ENCODE data around the gene PCNT. TPM values are rescaled to one million over a fixed set of nuclear protein-coding genes. Genes with fewer than 3 reads are reported as not detected.

Gene PCNT
- polyA plus RNA-seq, 1 experiment = 8.5 TPM

DNA sequence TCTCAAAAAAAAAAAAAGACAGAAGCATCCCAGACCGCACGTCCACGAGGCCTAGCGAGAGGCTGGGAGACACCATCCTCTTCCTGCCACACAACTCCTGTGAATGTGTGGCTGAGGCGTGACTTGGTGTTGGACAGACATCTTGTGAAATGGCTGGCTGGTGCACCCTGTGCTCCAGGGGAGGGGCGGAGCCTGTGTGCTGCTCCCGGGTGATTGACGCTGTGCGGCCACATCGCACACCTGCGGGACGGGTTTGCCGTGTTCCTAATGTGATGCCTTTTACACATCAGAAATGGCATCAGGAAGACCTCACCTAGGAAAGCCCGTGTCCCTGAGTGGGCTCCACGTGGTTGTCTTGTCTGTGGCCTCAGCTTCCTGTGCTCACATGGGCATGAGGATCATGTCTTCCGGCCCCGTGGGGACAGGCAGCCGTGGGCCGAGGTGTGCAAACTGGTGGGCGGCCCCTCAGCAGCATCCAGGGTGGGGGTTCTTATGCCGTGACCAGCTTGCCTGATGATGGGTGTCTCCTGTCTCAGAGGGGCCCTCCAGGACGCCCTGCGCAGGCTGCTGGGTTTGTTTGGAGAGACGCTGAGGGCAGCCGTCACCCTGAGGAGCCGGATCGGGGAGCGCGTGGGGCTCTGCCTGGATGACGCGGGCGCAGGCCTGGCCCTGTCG is 64.4 kb downstream of the PCNT start:
- ChIA-PET CTCF (no interaction called here), POLR2A (interaction anchor here (0.7 kb wide), 1 partner anchor 106 kb away, joined by 3 read pairs; no protein-coding TSS in a partner anchor)
- TF ChIP-seq, protein P1, sequence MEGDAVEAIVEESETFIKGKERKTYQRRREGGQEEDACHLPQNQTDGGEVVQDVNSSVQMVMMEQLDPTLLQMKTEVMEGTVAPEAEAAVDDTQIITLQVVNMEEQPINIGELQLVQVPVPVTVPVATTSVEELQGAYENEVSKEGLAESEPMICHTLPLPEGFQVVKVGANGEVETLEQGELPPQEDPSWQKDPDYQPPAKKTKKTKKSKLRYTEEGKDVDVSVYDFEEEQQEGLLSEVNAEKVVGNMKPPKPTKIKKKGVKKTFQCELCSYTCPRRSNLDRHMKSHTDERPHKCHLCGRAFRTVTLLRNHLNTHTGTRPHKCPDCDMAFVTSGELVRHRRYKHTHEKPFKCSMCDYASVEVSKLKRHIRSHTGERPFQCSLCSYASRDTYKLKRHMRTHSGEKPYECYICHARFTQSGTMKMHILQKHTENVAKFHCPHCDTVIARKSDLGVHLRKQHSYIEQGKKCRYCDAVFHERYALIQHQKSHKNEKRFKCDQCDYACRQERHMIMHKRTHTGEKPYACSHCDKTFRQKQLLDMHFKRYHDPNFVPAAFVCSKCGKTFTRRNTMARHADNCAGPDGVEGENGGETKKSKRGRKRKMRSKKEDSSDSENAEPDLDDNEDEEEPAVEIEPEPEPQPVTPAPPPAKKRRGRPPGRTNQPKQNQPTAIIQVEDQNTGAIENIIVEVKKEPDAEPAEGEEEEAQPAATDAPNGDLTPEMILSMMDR (IDR thresholded peaks at IDR 0.05; ENCODE audit: low read depth, low read length) = no peak
- Histone ChIP-seq H3K9me3 (ENCODE audit: control insufficient read depth, insufficient read depth, low read length) (no peaks in the 10 kb centered on the region; the same call in 1 of the 2 replicates), H3K4me3 (ENCODE audit: low read depth, low read length) (no peak overlapping the region), H3K27ac (ENCODE audit: low read depth, low read length) (no peak overlapping the region), H3K27me3 (ENCODE audit: control insufficient read depth, insufficient read depth, low read length) (no peaks in the 10 kb centered on the region)
- no peak for DNase-seq (ENCODE audit: low read depth, low spot score)

DNA sequence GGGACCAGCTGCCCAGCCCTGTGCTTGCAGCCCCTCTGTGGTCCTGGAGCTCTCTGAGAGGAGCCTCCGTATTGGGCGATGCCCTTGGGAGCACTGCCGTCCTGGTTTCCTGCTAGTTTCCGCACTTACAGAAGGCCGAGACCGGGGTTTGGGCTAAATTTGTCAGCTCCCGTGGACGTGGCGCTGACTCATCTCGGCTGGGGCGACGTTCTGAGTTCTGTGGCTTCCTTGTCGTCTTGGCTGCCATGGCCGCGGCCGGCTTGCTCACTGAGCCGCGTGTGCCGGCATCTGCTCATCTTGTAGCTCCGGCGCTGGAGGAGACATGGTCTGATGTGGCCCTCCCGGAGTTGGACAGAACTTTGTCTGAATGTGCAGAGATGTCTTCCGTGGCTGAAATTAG is 64.9 kb downstream of the PCNT start:
- Histone ChIP-seq H3K9me3 (ENCODE audit: control insufficient read depth, insufficient read depth, low read length) (no peaks in the 10 kb centered on the region; the same call in 1 of the 2 replicates), H3K27ac (ENCODE audit: low read depth, low read length) (no peak overlapping the region), H3K27me3 (ENCODE audit: control insufficient read depth, insufficient read depth, low read length) (no peaks in the 10 kb centered on the region), H3K4me3 (ENCODE audit: low read depth, low read length) (no peak overlapping the region)
- no peak for DNase-seq (ENCODE audit: low read depth, low spot score)
- ChIA-PET CTCF (no interaction called here), POLR2A (no interaction called here)
- TF ChIP-seq, protein P1 (IDR thresholded peaks at IDR 0.05; ENCODE audit: low read depth, low read length) = no peak

DNA sequence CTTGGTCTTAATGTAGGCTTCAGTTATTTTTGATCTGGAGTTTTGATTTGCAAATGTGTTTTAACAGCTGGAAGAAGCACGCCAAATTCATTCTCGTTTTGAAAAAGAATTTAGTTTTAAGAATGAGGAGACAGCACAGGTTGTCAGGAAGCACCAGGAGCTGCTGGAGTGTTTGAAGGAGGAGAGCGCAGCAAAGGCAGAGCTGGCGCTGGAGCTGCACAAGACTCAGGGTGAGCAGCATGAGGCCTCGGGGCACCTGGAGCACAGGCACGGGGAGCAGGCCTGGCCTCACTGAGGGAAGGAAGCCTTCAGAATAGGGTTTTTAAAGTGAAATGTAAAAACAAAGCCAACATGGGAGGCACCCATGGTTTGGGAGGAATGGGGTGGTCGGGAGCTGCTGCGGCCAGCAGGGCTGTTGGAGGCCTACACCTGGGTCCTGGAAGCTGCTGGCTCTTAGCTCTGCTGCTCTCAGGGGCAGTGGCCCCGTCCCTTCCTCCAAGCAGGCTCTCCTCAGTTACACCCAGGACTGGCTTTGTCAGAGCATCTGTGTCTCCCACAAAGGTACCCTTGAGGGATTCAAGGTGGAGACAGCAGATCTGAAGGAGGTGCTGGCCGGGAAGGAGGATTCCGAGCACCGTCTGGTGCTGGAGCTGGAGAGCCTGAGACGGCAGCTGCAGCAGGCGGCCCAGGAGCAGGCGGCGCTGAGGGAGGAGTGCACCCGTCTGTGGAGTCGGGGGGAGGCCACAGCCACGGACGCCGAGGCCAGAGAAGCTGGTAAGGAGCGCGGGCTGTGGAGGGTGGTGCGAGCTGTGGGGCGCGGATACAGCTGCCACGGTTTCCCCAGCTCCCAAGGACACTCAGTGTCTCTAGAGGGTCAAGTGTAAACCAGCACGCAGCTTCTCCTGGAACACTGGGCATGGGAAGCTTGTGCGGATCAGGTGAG is 66.9 kb downstream of the PCNT start:
- ChIA-PET CTCF (no interaction called here), POLR2A (no interaction called here)
- TF ChIP-seq, protein P1 (IDR thresholded peaks at IDR 0.05; ENCODE audit: low read depth, low read length) = no peak
- Histone ChIP-seq H3K4me3 (ENCODE audit: low read depth, low read length) (no peak overlapping the region), H3K27me3 (ENCODE audit: control insufficient read depth, insufficient read depth, low read length) (no peaks in the 10 kb centered on the region), H3K9me3 (ENCODE audit: control insufficient read depth, insufficient read depth, low read length) (no peaks in the 10 kb centered on the region; the same call in 1 of the 2 replicates), H3K27ac (ENCODE audit: low read depth, low read length) (no peak overlapping the region)
- DNase-seq (ENCODE audit: low read depth, low spot score) = no peak

DNA sequence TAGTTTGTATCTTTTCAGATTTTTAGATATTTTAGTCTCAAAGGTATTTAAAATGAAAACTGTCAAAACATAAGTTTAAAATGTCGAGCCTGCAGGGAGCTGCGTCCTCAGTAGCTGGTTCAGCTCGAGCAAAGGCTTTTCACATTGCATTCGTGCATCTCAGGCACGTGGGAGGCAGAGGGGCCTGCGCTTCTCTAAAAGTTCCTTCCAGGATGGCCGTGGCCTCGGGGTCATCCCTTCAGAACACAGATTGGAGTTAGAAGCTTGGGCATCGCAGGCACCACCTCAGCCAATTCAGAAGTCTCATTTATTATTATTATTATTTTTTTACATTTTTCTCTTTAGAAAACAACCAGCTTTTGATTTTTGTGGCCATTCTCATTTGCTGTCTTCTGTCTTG is 67.8 kb downstream of the PCNT start:
- Histone ChIP-seq H3K27ac (ENCODE audit: low read depth, low read length) (no peak overlapping the region), H3K4me3 (ENCODE audit: low read depth, low read length) (no peak overlapping the region), H3K9me3 (ENCODE audit: control insufficient read depth, insufficient read depth, low read length) (no peaks in the 10 kb centered on the region; the same call in 1 of the 2 replicates), H3K27me3 (ENCODE audit: control insufficient read depth, insufficient read depth, low read length) (no peaks in the 10 kb centered on the region)
- ChIA-PET POLR2A (no interaction called here), CTCF (no interaction called here)
- DNase-seq (ENCODE audit: low read depth, low spot score) = no peak
- TF ChIP-seq, protein P1 (IDR thresholded peaks at IDR 0.05; ENCODE audit: low read depth, low read length) = no peak

DNA sequence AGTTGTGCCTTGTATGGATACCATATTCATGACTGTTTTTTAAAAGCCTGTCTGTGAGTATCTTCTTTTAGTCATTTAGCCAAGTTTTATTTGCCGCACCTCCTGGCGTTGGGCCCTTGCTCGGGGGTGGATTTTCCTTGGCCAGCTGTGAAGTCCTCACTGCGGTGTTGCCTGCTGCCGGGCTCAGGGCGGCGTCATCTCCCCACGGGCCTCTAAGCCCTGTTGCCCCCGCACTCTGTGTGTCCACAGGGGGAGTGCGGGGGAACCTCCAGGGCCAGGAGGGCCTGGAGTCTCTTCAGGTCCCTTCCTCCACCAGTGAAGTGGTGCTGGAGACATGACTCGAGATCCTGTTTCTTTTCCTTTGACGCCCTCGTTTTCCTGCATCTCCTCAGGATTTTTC is 69.0 kb downstream of the PCNT start:
- Histone ChIP-seq H3K9me3 (ENCODE audit: control insufficient read depth, insufficient read depth, low read length) (no peaks in the 10 kb centered on the region; the same call in 1 of the 2 replicates), H3K4me3 (ENCODE audit: low read depth, low read length) (no peak overlapping the region), H3K27ac (ENCODE audit: low read depth, low read length) (no peak overlapping the region), H3K27me3 (ENCODE audit: control insufficient read depth, insufficient read depth, low read length) (no peaks in the 10 kb centered on the region)
- TF ChIP-seq, protein P1 (IDR thresholded peaks at IDR 0.05; ENCODE audit: low read depth, low read length) = no peak
- POLR2A ChIA-PET = no interaction called here
- CTCF ChIA-PET = no interaction called here
- no peak for DNase-seq (ENCODE audit: low read depth, low spot score)
